OCI-LY1 (cell line): ENCODE results near the gene SPSB1.

ENCODE experiments used
- EZH2 ChIP-seq: fragments of 200-600 bp; sonication (generic), shearing (Covaris generic); IDR thresholded peaks from 2 replicates; pipeline ENCODE4 v1.8.0; 2017; ENCODE audit warnings: borderline replicate concordance, mixed run types, mild to moderate bottlenecking, antibody characterized with exemption, low read length, moderate library complexity, mixed read lengths
- TF ChIP-seq, protein P1 (sequence below): fragments of 200-600 bp; sonication (generic), shearing (Covaris generic); IDR thresholded peaks from 2 replicates; pipeline ENCODE4 v1.5.1; 2017; ENCODE audit warnings: mild to moderate bottlenecking, antibody characterized with exemption, low read length, moderate library complexity, mixed read lengths

- TF ChIP-seq, protein P1, sequence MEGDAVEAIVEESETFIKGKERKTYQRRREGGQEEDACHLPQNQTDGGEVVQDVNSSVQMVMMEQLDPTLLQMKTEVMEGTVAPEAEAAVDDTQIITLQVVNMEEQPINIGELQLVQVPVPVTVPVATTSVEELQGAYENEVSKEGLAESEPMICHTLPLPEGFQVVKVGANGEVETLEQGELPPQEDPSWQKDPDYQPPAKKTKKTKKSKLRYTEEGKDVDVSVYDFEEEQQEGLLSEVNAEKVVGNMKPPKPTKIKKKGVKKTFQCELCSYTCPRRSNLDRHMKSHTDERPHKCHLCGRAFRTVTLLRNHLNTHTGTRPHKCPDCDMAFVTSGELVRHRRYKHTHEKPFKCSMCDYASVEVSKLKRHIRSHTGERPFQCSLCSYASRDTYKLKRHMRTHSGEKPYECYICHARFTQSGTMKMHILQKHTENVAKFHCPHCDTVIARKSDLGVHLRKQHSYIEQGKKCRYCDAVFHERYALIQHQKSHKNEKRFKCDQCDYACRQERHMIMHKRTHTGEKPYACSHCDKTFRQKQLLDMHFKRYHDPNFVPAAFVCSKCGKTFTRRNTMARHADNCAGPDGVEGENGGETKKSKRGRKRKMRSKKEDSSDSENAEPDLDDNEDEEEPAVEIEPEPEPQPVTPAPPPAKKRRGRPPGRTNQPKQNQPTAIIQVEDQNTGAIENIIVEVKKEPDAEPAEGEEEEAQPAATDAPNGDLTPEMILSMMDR, result no peak
- TF ChIP-seq EZH2, result no peak
Observed at GRCh38 chr1:9311029-9311428, 18.3 kb downstream of the SPSB1 start.
